H1 (cell line): ENCODE data around the gene NDUFAF8. TPM values are rescaled to one million over a fixed set of nuclear protein-coding genes. Genes with fewer than 3 reads are reported as not detected.
A peak's percentile ranks its signal among the peaks of the same experiment; 100 is the strongest.

Experiments used
- CTCF ChIA-PET: fragments of 300-600 bp; sonication (Branson Sonifier 250); formaldehyde crosslinking; loops from one replicate; lab custom pipeline; 2021; ENCODE audit not compliant: partially characterized antibody; lab: Charles Lee
- POLR2A ChIA-PET: fragments of 300-600 bp; sonication (Branson Sonifier 250); formaldehyde crosslinking; loops from one replicate; lab custom pipeline; 2021; ENCODE audit warnings: inconsistent platforms; ENCODE audit not compliant: partially characterized antibody; lab: Charles Lee
- DNase-seq, 2 experiments: peaks; one replicate each; pipeline versions ENCODE4 v3.0.0 to v3.0.0-alpha.2; 2010 to 2022; ENCODE audit warnings: low spot score in 2 of 2, low read depth in 1 of 2, mixed read lengths in 1 of 2
- FAIRE-seq: peaks from 2 replicates; lab custom pipeline; 2011; peaks lifted over from hg19 to GRCh38; lab: Jason Lieb, UNC
- H2AFZ ChIP-seq: 2 replicates; pipeline ENCODE4 v1.8.1; 2012; ENCODE audit warnings: low read length, inconsistent platforms
- H2AK5ac ChIP-seq: 2 replicates; pipeline ENCODE4 v1.6.1; 2013; ENCODE audit warnings: low read depth, low read length
- H2BK120ac ChIP-seq: replicated peaks from 2 replicates; pipeline ENCODE3; 2013; ENCODE audit warnings: low read depth, low read length, inconsistent platforms
- H2BK12ac ChIP-seq: 2 replicates; pipeline ENCODE4 v1.6.1; 2013; ENCODE audit warnings: low read depth, low read length
- H2BK15ac ChIP-seq: 2 replicates; pipeline ENCODE4 v1.6.1; 2013; ENCODE audit warnings: low read length
- H2BK20ac ChIP-seq: 2 replicates; pipeline ENCODE4 v1.6.1; 2013; ENCODE audit warnings: low read length
- H2BK5ac ChIP-seq: 2 replicates; pipeline ENCODE4 v1.6.1; 2013; ENCODE audit warnings: low read depth, low read length
- H3K14ac ChIP-seq: 2 replicates; pipeline ENCODE4 v1.6.1; 2013; ENCODE audit warnings: inconsistent platforms; ENCODE audit not compliant: insufficient read length
- H3K18ac ChIP-seq: 2 replicates; pipeline ENCODE4 v1.6.1; 2013; ENCODE audit warnings: low read length; ENCODE audit errors: extremely low read depth
- H3K23ac ChIP-seq: 2 replicates; pipeline ENCODE4 v1.6.1; 2013; ENCODE audit warnings: inconsistent platforms; ENCODE audit not compliant: insufficient read length
- H3K23me2 ChIP-seq: 2 replicates; pipeline ENCODE4 v1.6.1; 2013; ENCODE audit warnings: low read depth, low read length
- H3K27ac ChIP-seq: 2 replicates; pipeline ENCODE4 v1.6.1; 2011; ENCODE audit warnings: low read depth, low read length, inconsistent platforms
- H3K27me3 ChIP-seq, 4 experiments: replicated peaks in 1 of 4; 1 replicate in 1 of 4; 2 replicates in 3 of 4; pipeline versions ENCODE4 v1.6.1 to v1.8.1; 2011 to 2013; ENCODE audit warnings: low read length in 3 of 4, mild to moderate bottlenecking in 3 of 4, inconsistent platforms in 2 of 4, mixed read lengths in 2 of 4, moderate library complexity in 1 of 4; ENCODE audit not compliant: control insufficient read depth in 3 of 4, insufficient read depth in 3 of 4; ENCODE audit errors: extremely low read depth in 1 of 4
- H3K36me3 ChIP-seq, 4 experiments: 2 replicates each; pipeline versions ENCODE4 v1.6.1 to v1.8.1; 2011 to 2013; ENCODE audit warnings: mild to moderate bottlenecking in 4 of 4, low read length in 3 of 4, moderate library complexity in 2 of 4, control low read depth in 1 of 4, inconsistent platforms in 1 of 4; ENCODE audit not compliant: insufficient read depth in 4 of 4, control insufficient read depth in 2 of 4
- H3K4ac ChIP-seq: replicated peaks from 2 replicates; pipeline ENCODE3; 2013; ENCODE audit warnings: low read length, low read depth, mixed read lengths, inconsistent platforms; ENCODE audit not compliant: insufficient read length
- H3K4me1 ChIP-seq, 4 experiments: replicated peaks in 1 of 4; 1 replicate in 1 of 4; 2 replicates in 3 of 4; pipeline versions ENCODE4 v1.6.1 to v1.8.1; 2011 to 2013; ENCODE audit warnings: low read length in 3 of 4, inconsistent platforms in 2 of 4, mixed read lengths in 1 of 4; ENCODE audit not compliant: insufficient read depth in 4 of 4, control insufficient read depth in 3 of 4
- H3K4me2 ChIP-seq, 2 experiments: 2 replicates each; pipeline versions ENCODE4 v1.6.1 to v1.8.1; 2011 to 2013; ENCODE audit warnings: low read depth in 2 of 2, low read length in 2 of 2, control low read depth in 1 of 2, inconsistent platforms in 1 of 2, mild to moderate bottlenecking in 1 of 2; ENCODE audit not compliant: insufficient read depth in 1 of 2
- H3K4me3 ChIP-seq, 4 experiments: fragments of 200-600, 300-600 bp in 1 of 4; sonication (generic), shearing (Covaris generic), sonication (Bioruptor Twin) in 1 of 4; 2 replicates each; pipeline versions ENCODE4 v1.5.1 to v1.8.1; 2011 to 2016; ENCODE audit warnings: low read length in 4 of 4, low read depth in 3 of 4, control low read depth in 2 of 4, inconsistent platforms in 2 of 4, mild to moderate bottlenecking in 2 of 4, mixed read lengths in 1 of 4, moderate library complexity in 1 of 4; ENCODE audit not compliant: insufficient read depth in 2 of 4; ENCODE audit errors: extremely low read depth in 1 of 4
- H3K56ac ChIP-seq: replicated peaks from 2 replicates; pipeline ENCODE3; 2013; ENCODE audit warnings: low read depth, mild to moderate bottlenecking, mixed read lengths, low read length, inconsistent platforms; ENCODE audit not compliant: insufficient read length
- H3K79me1 ChIP-seq: 2 replicates; pipeline ENCODE4 v1.6.1; 2013; ENCODE audit warnings: low read depth, low read length, control low read depth
- H3K79me2 ChIP-seq, 2 experiments: 2 replicates each; pipeline versions ENCODE4 v1.6.1 to v1.8.1; 2012 to 2013; ENCODE audit warnings: low read length in 2 of 2, mild to moderate bottlenecking in 2 of 2, inconsistent platforms in 1 of 2; ENCODE audit not compliant: insufficient read depth in 2 of 2, control insufficient read depth in 1 of 2
- H3K9ac ChIP-seq, 4 experiments: replicated peaks in 1 of 4; 1 replicate in 1 of 4; 2 replicates in 3 of 4; pipeline versions ENCODE4 v1.6.1 to v1.8.1; 2011 to 2013; ENCODE audit warnings: low read depth in 3 of 4, low read length in 3 of 4, control low read depth in 2 of 4, mild to moderate bottlenecking in 2 of 4, moderate library complexity in 2 of 4, inconsistent platforms in 1 of 4; ENCODE audit errors: extremely low read depth in 1 of 4
- H3K9me3 ChIP-seq, 2 experiments: 2 replicates each; pipeline versions ENCODE4 v1.6.1 to v1.8.1; 2012 to 2013; ENCODE audit warnings: mild to moderate bottlenecking in 2 of 2, moderate library complexity in 2 of 2, control low read depth in 1 of 2, inconsistent platforms in 1 of 2, low read depth in 1 of 2, low read length in 1 of 2, mixed read lengths in 1 of 2; ENCODE audit not compliant: insufficient read depth in 2 of 2
- H4K20me1 ChIP-seq, 2 experiments: replicated peaks in 1 of 2; 2 replicates each; pipeline versions ENCODE3 to v1.8.1; 2011 to 2013; ENCODE audit warnings: inconsistent platforms in 2 of 2, low read length in 2 of 2, mild to moderate bottlenecking in 1 of 2; ENCODE audit not compliant: insufficient read depth in 2 of 2, control insufficient read depth in 1 of 2
- H4K5ac ChIP-seq: 2 replicates; pipeline ENCODE4 v1.6.1; 2013; ENCODE audit warnings: low read length, low read depth, mixed read lengths, inconsistent platforms; ENCODE audit not compliant: insufficient read length
- H4K8ac ChIP-seq: 2 replicates; pipeline ENCODE4 v1.8.0; 2013; ENCODE audit warnings: mild to moderate bottlenecking, moderate library complexity, low read length, inconsistent platforms; ENCODE audit not compliant: insufficient read depth; ENCODE audit errors: extremely low read depth
- H4K91ac ChIP-seq: replicated peaks from 2 replicates; pipeline ENCODE3; 2013; ENCODE audit warnings: low read length, mixed read lengths, inconsistent platforms; ENCODE audit not compliant: insufficient read length
- CTCF ChIP-seq, 3 experiments: IDR thresholded peaks; 1 replicate in 2 of 3; 2 replicates in 1 of 3; pipeline versions ENCODE4 v1.5.1 to v1.6.1; 2011; ENCODE audit warnings: low read length in 3 of 3, mild to moderate bottlenecking in 3 of 3, inconsistent platforms in 2 of 3, low read depth in 1 of 3, moderate library complexity in 1 of 3; ENCODE audit not compliant: insufficient read depth in 1 of 3; ENCODE audit errors: control extremely low read depth in 1 of 3
- EGR1 ChIP-seq: IDR thresholded peaks from 2 replicates; pipeline ENCODE4 v1.6.1; 2011; ENCODE audit warnings: low read depth, low read length, borderline replicate concordance
- WGBS, 2 experiments: shearing (Covaris generic) in 1 of 2; methylation state at CpG; one replicate each; pipeline versions ENCODE4 v1.1.6 to v1.1.7; 2013 to 2015; ENCODE audit warnings: low lambda C conversion rate in 2 of 2, mixed read lengths in 2 of 2, inconsistent platforms in 1 of 2, low coverage in 1 of 2, missing lambda C conversion rate in 1 of 2; ENCODE audit not compliant: insufficient replicate concordance in 2 of 2, insufficient coverage in 1 of 2, insufficient read length in 1 of 2; ENCODE audit errors: extremely low coverage in 1 of 2, missing lambda C conversion rate in 1 of 2; 5-methylcytosine and 5-hydroxymethylcytosine counted together
- polyA plus RNA-seq, 7 experiments: library from polyadenylated mRNA; depleted of rRNA in 3 of 7; stranded (reverse) in 5 of 7; unstranded in 2 of 7; fragments of >200 nt in 5 of 7; fragments of 200-250 nt in 2 of 7; gene quantifications; 1 replicate in 5 of 7; 2 replicates in 1 of 7; 4 replicates in 1 of 7; pipeline versions ENCODE4 v1.2.1 to v1.2.3, GENCODE V29; 2011 to 2013; ENCODE audit warnings: missing spikeins in 2 of 7, mixed read lengths in 2 of 7
- total RNA-seq: library from RNA; stranded (reverse); fragmentation: NEBNext Ultra II Directional; extraction: Animal tissue kit (Norgen Biotek cat#: 25700); gene quantifications from 2 replicates; pipeline ENCODE4 v1.2.1, GENCODE V29; 2021

The NDUFAF8 gene
- total and polyA plus RNA-seq, 2 of the 8 experiments (the other 6 are each of a cell fraction or from before 2014, with no cell fraction given), result 48.9 to 91.1 TPM

GRCh38 chr17:81289627-81290026, 50.5 kb downstream of the NDUFAF8 start:
- Histone ChIP-seq H3K4me2 (no peak overlapping the region), H2BK15ac (no peak overlapping the region), H3K56ac (no peak overlapping the region), H3K4me1 (peaks cover 0 to 7% (median 2%) of the 10 kb centered on the region in 4 experiments; a peak in 4 of 7 replicates), H2BK12ac (no peak overlapping the region), H4K20me1 (peaks cover 10 to 22% of the 10 kb centered on the region in 2 experiments), H4K5ac (no peak overlapping the region), H4K91ac (no peak overlapping the region), H3K23me2 (peaks cover under 1% of the 10 kb centered on the region; the same call in 1 of the 2 replicates), H3K79me2 (peaks cover 0 to 23% of the 10 kb centered on the region in 2 experiments; a peak in 2 of 4 replicates), H3K18ac (no peak overlapping the region), H3K27me3 (no peaks in the 10 kb centered on the region), H3K4ac (no peak overlapping the region), H2BK20ac (no peak overlapping the region), H2AK5ac (no peak overlapping the region), H2AFZ (no peak overlapping the region), H3K36me3 (peaks cover 0 to 5% (median 2%) of the 10 kb centered on the region in 4 experiments; a peak in 2 of 8 replicates), H2BK120ac (no peak overlapping the region), H3K9me3 (no peaks in the 10 kb centered on the region), H3K14ac (no peak overlapping the region), H3K23ac (no peak overlapping the region), H2BK5ac (no peak overlapping the region), H3K9ac (no peak overlapping the region), H3K27ac (no peak overlapping the region), H4K8ac (no peak overlapping the region), H3K4me3 (no peak overlapping the region), H3K79me1 (peaks cover 16% of the 10 kb centered on the region)
- FAIRE-seq (no peak), DNase-seq (no peak)
- WGBS, 2 experiments, result 97% methylated on average over 21 of the region's 21 CpGs; no CpG with 5 or more reads in 1 of the 2 experiments
- no peak for TF ChIP-seq EGR1
- TF ChIP-seq CTCF (IDR thresholded peaks at IDR 0.05; ENCODE audit: control extremely low read depth in 1 of 3, insufficient read depth in 1 of 3, low read depth in 1 of 3, low read length in 3 of 3), result peak in 2 of 3 experiments; percentile 18 to 27; a peak in 3 of 4 replicates
- ChIA-PET POLR2A (no interaction called here), CTCF (interaction anchor here (0.8 to 2.8 kb wide), 8 partner anchors 11 to 195 kb away, joined by 3 to 20 read pairs (median 4); no protein-coding TSS in a partner anchor)
